Gastrocnemius medialis (tissue), 4 donors: ENCODE data around the gene TFIP11. TPM values are rescaled to one million over a fixed set of nuclear protein-coding genes. Genes with fewer than 3 reads are reported as not detected.
A peak's percentile ranks its signal among the peaks of the same experiment; 100 is the strongest.

Source experiments
- ATAC-seq, 2 donors: fragments of 150-250 bp; one replicate each; pipeline ENCODE4 v1.9.1; 2016
- DNase-seq, 2 donors: peaks; one replicate each; pipeline ENCODE4 v3.0.0-alpha.2; 2019
- H3K27ac ChIP-seq, 4 donors: fragments of 200-600 bp; sonication (generic); 1 replicate in 1 of 4; 2 replicates in 3 of 4; pipeline ENCODE4 v1.5.1; 2016 to 2018; ENCODE audit warnings: mild to moderate bottlenecking in 2 of 4, moderate library complexity in 1 of 4
- H3K27me3 ChIP-seq, 3 donors: fragments of 200-600 bp; sonication (generic) in 2 of 3; 1 replicate in 1 of 3; 2 replicates in 2 of 3; pipeline versions ENCODE4 v1.5.1 to v1.6.0; 2016 to 2019; ENCODE audit warnings: mild to moderate bottlenecking in 1 of 3, moderate library complexity in 1 of 3
- H3K36me3 ChIP-seq, 2 donors: fragments of 200-600 bp; sonication (generic) in 1 of 2; one replicate each; pipeline ENCODE4 v1.5.1; 2017 to 2018
- H3K4me1 ChIP-seq, 2 donors: fragments of 200-600 bp; sonication (generic) in 1 of 2; one replicate each; pipeline ENCODE4 v1.5.1; 2016 to 2017; ENCODE audit warnings: mild to moderate bottlenecking in 2 of 2
- H3K4me3 ChIP-seq, 4 donors: fragments of 200-600 bp; sonication (generic) in 3 of 4; 1 replicate in 1 of 4; 2 replicates in 3 of 4; pipeline ENCODE4 v1.5.1; 2016 to 2019; ENCODE audit warnings: mild to moderate bottlenecking in 2 of 4
- H3K9me3 ChIP-seq, 3 donors: fragments of 200-600 bp; sonication (generic) in 2 of 3; 1 replicate in 1 of 3; 2 replicates in 2 of 3; pipeline ENCODE4 v1.5.1; 2016 to 2019
- POLR2A ChIP-seq, 2 donors: fragments of 450-650 bp; IDR thresholded peaks; one replicate each; pipeline ENCODE4 v1.6.1; 2017; ENCODE audit warnings: antibody characterized with exemption in 2 of 2, mild to moderate bottlenecking in 2 of 2, moderate library complexity in 2 of 2
- in situ Hi-C, 4 donors: fragments of 200-750 bp; cut with MboI; loops; one replicate each; pipeline versions ENCODE4 v1.15.0 to v1.8.0; 2017; ENCODE audit warnings: low sequenced_read_pairs in 4 of 4
- intact Hi-C: fragments of 100-400 bp; cut with DNase I; formaldehyde crosslinking; loops from one replicate; pipeline ENCODE4 v1.15.1; 2023; ENCODE audit warnings: low total_unique reads
- total RNA-seq, 4 donors: library from RNA; depleted of rRNA; stranded (reverse); fragments of >200 nt; gene quantifications; one replicate each; pipeline versions ENCODE4 v1.1.0 to v1.2.3, GENCODE V29; 2016
- TF ChIP-seq, protein P1 (sequence below), 5 experiments: fragments of 450-650 bp in 3 of 5; fragments of 200-600 bp in 2 of 5; sonication (generic) in 2 of 5; IDR thresholded peaks in 4 of 5; conservative IDR thresholded peaks in 1 of 5; 1 replicate in 4 of 5; 2 replicates in 1 of 5; pipeline ENCODE4 v1.5.1; 2016 to 2019; ENCODE audit warnings: antibody characterized with exemption in 5 of 5, mild to moderate bottlenecking in 3 of 5, moderate library complexity in 3 of 5

TFIP11 gene
- total RNA-seq, 4 donors from 2014 or later: 33.1 to 65.7 (median 49.2) TPM

DNA sequence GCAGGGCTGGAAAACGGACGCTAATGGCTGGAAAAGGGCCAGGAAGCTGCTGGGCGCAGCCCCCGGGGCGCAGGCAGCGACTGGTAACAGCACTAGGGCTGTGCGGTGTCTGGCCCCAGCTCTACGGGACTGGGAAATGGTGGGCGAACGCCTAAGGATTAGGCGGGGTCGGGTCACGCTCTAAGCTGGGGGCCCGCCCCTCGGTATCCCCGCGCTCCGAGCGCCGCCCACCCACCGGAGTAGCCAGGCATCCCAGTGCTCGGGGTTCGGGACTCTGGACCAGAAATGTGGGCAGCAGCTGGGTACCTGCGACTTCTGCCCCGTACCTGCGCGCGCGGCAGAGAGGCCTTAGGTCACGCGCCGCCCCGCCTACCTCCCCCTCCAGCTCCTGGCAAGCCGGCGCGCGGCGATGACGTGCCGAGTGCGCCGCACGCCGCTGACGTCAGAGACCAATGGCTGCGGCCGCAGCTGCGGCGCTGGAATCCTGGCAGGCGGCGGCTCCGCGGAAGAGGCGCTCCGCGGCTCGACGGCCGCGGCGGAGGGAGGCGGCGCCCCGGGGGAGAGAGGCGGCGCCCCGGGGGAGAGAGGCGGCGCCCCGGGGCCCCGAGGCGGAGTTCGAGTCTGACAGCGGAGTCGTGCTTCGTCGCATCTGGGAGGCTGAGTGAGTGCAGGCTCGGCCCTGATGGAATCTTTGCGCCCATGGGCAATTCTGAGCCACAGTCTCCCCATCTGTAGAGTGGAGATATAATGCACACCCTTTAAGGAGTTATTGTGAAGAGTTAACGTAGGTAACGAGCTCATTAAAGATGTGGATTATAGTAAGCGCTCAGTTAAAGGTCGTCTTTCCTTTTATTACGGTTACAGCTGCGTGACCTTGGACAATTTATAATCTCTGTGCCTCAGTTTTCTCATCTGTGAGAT lies 28.6 kb downstream of the TFIP11 start, which contains the start of the genes HPS4 and SRRD:
HPS4 (minus strand) TSS at position 345 of the 921 bp plus-strand sequence. CDS start 2,021 bp downstream, outside the sequence.
SRRD (plus strand) TSS at position 439 of the 921 bp plus-strand sequence; CDS start at position 453, 14 bp downstream.
- in situ Hi-C loops: loop anchor here in 2 of 4 donors (10.0 kb wide), 1 partner anchor 101 kb away; no protein-coding TSS in a partner anchor
- H3K4me1 ChIP-seq: peaks cover 54 to 60% of the 10 kb centered on the region in 2 donors
- H3K4me3 ChIP-seq: peak within 1 kb of the TSS; percentile 76 to 99 (median 86)
- H3K27ac ChIP-seq: peak within 1 kb of the TSS; percentile 93 to 100 (median 94)
- ATAC-seq (peak; percentile 80 to 90), DNase-seq (peak; percentile 75 to 86)
- intact Hi-C loops: loop anchor here (1.0 to 5.0 kb wide), 3 partner anchors 19 to 107 kb away; partner anchors contain the start of gene TPST2
- H3K36me3 ChIP-seq: peaks cover 0 to 16% of the 10 kb centered on the region in 2 donors
- no peaks in the 10 kb centered on the region for H3K27me3 ChIP-seq
- TF ChIP-seq POLR2A (IDR thresholded peaks at IDR 0.05): peak; percentile 95
- TF ChIP-seq, protein P1, sequence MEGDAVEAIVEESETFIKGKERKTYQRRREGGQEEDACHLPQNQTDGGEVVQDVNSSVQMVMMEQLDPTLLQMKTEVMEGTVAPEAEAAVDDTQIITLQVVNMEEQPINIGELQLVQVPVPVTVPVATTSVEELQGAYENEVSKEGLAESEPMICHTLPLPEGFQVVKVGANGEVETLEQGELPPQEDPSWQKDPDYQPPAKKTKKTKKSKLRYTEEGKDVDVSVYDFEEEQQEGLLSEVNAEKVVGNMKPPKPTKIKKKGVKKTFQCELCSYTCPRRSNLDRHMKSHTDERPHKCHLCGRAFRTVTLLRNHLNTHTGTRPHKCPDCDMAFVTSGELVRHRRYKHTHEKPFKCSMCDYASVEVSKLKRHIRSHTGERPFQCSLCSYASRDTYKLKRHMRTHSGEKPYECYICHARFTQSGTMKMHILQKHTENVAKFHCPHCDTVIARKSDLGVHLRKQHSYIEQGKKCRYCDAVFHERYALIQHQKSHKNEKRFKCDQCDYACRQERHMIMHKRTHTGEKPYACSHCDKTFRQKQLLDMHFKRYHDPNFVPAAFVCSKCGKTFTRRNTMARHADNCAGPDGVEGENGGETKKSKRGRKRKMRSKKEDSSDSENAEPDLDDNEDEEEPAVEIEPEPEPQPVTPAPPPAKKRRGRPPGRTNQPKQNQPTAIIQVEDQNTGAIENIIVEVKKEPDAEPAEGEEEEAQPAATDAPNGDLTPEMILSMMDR (IDR thresholded peaks at IDR 0.05 in 4 of 5, conservative IDR thresholded peaks at IDR 0.05 in 1 of 5): peak in 1 of 5 experiments; percentile 29
- no peaks in the 10 kb centered on the region for H3K9me3 ChIP-seq

- H3K36me3 ChIP-seq: peaks cover 0 to 9% of the 10 kb centered on the region in 2 donors
- no peak for DNase-seq
- H3K4me3 ChIP-seq: peak overlapping the region; percentile 76 to 99 (median 86)
- H3K4me1 ChIP-seq: peaks cover 54 to 60% of the 10 kb centered on the region in 2 donors
- intact Hi-C loops: loop anchor here (1.0 to 5.0 kb wide), 2 partner anchors 79 to 107 kb away; partner anchors contain the start of gene TPST2
- peak in 1 of 2 donors; percentile 7 for ATAC-seq
- in situ Hi-C loops: loop anchor here in 2 of 4 donors (10.0 kb wide), 1 partner anchor 102 kb away; no protein-coding TSS in a partner anchor
- no peaks in the 10 kb centered on the region for H3K27me3 ChIP-seq
- peak overlapping the region; percentile 93 to 100 (median 94) for H3K27ac ChIP-seq
- no peaks in the 10 kb centered on the region for H3K9me3 ChIP-seq
- TF ChIP-seq, protein P1 (IDR thresholded peaks at IDR 0.05 in 4 of 5, conservative IDR thresholded peaks at IDR 0.05 in 1 of 5): no peak
- no peak for TF ChIP-seq POLR2A (IDR thresholded peaks at IDR 0.05)
Observed at GRCh38 chr22:26483043-26483438, 29.2 kb downstream of the TFIP11 start.

DNA sequence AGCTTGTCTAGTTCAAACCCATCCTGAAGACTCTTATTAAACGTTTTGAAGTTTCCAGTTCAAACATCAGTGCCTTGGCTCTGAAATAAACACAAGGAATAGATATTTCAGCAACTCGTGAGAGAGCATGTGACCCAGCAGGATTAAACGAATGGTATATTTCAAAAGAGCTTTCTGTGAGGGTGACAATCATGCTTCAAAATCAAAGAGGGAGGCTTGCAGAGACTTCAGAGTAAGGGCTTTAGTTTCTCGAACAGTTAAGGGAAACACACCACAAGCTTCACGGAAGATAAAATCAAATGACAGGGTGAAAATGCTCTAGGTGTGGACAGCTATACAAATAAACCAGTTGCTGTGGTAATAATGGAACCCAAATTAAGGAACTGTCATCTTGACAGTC lies 30.1 kb downstream of the TFIP11 start:
- ATAC-seq (no peak), DNase-seq (no peak)
- Histone ChIP-seq H3K27me3 (no peaks in the 10 kb centered on the region), H3K9me3 (no peaks in the 10 kb centered on the region), H3K4me1 (peaks cover 54 to 60% of the 10 kb centered on the region in 2 donors), H3K36me3 (peaks cover 0 to 6% of the 10 kb centered on the region in 2 donors), H3K4me3 (no peak overlapping the region), H3K27ac (peak overlapping the region; percentile 93 to 100 (median 94))
- no peak for TF ChIP-seq POLR2A (IDR thresholded peaks at IDR 0.05)
- TF ChIP-seq, protein P1 (IDR thresholded peaks at IDR 0.05 in 4 of 5, conservative IDR thresholded peaks at IDR 0.05 in 1 of 5): no peak
- intact Hi-C loops (loop anchor here (5.0 kb wide), 1 partner anchor 80 kb away; no protein-coding TSS in a partner anchor), in situ Hi-C loops (loop anchor here in 2 of 4 donors (10.0 kb wide), 1 partner anchor 103 kb away; no protein-coding TSS in a partner anchor)

- peaks cover 54 to 60% of the 10 kb centered on the region in 2 donors for H3K4me1 ChIP-seq
- H3K27ac ChIP-seq: peak overlapping the region; percentile 11 to 95 (median 94)
- no peak overlapping the region for H3K4me3 ChIP-seq
- TF ChIP-seq POLR2A (IDR thresholded peaks at IDR 0.05): no peak
- TF ChIP-seq, protein P1 (IDR thresholded peaks at IDR 0.05 in 4 of 5, conservative IDR thresholded peaks at IDR 0.05 in 1 of 5): no peak
- no peaks in the 10 kb centered on the region for H3K9me3 ChIP-seq
- ATAC-seq (no peak), DNase-seq (no peak)
- H3K36me3 ChIP-seq: peaks cover 0 to 10% of the 10 kb centered on the region in 2 donors
- H3K27me3 ChIP-seq: no peaks in the 10 kb centered on the region
- intact Hi-C loops: loop anchor here (5.0 kb wide), 1 partner anchor 81 kb away; no protein-coding TSS in a partner anchor
- in situ Hi-C loops: loop anchor here in 2 of 4 donors (10.0 kb wide), 1 partner anchor 103 kb away; no protein-coding TSS in a partner anchor
Observed at GRCh38 chr22:26481694-26482093, 30.6 kb downstream of the TFIP11 start.
